ENCODE data around the gene PDZD4.

The PDZD4 gene

DNA sequence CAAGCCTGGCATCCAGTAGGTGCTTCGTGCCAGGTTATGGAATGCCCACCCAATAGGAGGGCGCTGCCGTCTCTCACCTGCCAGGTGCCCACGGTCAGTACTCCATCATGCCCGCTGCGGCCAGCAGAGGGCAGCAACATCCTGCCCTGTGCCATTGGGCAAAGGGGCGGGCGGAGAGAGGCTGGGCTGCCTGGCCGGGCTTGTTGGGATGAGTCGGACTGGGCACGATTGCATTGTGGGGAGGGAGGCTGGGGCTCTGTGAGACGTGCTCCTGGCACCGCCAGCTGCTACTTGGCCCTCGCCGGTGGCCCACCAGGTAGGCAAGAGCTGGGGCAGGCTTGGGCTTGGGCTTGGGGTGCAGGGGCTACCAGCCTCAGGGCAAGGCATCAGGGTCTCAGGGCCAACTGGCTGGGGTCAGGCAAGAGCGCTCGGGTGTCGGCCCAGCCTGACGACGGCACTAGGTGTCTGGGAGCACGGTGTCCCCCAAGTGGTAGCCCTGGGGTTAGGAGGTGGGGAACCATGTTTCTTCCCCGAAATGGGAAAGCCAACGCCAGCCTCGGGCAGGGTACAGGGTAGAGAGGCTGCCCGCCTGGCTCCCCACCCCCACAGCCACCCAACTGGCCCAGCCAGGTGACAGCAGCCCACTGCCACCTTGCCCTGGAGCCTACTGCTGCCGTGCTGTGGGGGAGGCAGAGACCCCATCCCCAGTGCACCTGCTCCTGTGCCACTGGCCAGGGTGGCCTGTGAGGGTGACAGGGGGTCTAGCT lies 66.2 kb downstream of the PDZD4 start, which contains the start of gene PLXNB3:
Gene PLXNB3 (plus strand): TSS at position 261 of the 767 bp plus-strand sequence. CDS start 1,287 bp downstream, outside the sequence.
- in situ Hi-C loops (cut with HindIII; ENCODE audit: low sequenced_read_pairs), result no loop called here

DNA sequence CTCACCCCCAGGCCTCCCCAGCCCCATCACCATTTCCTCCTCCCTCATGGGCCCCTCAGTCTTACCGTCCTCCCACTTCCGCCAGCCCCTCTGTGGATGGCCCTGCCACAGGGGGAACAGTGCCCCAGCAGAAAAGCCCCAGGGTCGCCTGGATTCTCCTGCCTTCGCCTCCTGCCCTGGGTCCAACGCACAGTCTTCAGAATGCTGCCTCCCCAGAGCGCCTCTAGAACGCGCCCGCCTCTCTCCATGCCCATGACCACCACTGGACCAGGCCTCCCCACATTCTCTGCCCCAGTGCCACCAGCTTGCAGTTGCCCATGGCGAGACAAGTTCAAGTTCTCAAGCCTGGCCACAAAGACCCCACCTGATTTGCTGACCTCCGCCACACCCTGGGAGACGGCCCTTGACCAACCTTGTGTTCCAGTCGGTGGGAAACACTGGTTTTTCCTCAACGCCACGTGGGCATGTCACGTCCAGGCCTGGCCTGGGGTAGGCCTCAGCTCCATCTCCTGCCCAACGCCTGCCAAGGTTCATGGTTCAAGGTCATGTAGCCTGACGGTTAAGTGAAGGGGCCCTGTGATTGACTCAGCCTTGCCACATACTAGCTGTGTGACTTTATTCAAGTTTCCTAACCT lies 66.9 kb downstream of the PDZD4 start:
- in situ Hi-C loops (cut with HindIII; ENCODE audit: low sequenced_read_pairs), result no loop called here

DNA sequence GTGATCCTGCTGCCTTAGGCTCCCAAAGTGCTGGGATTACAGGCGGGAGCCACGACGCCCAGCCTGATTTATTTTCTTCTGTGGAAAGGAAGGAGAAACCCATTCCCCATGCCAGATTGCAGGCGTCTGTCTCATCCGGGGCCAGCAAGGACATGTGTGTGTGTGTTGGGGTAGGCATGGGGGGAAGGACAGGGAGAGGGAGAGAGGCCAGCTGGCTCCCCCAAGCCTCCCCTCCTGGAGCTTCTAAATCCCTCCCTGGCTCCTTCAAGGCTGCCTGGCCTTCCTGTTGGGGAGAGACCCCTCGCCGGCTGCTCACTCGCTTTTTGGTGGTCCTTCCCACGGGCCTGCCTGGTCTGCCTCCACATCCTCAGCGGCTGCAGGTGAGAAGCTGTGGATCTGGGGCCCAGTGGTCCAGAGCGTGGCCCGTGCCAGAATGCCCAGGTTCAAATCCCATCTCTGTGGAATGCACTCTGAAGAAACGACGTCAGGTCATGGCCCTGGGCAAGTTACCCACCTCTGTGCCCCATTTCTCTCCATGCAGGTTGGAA lies 67.6 kb downstream of the PDZD4 start:
- in situ Hi-C loops (cut with HindIII; ENCODE audit: low sequenced_read_pairs), result no loop called here

DNA sequence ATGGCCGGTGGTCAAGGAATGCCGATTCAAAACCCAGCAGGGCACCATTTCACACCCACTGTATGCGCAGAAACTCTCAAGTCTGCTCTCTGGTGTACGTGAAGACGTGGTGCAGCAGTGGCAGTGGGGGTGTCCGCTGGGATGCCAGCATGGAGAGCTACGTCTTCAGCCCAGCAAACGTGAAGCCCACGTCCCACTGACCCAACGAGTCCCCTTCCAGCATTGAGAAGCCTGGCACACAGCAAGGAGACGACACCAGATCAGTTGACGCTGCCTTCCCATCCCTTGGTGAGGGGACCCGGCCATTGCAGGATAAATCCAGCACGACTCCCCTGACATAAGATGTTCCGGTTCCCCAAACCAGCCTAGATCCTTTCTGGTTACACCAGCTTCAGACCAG lies 68.5 kb downstream of the PDZD4 start:
- in situ Hi-C loops (cut with HindIII; ENCODE audit: low sequenced_read_pairs), result no loop called here

DNA sequence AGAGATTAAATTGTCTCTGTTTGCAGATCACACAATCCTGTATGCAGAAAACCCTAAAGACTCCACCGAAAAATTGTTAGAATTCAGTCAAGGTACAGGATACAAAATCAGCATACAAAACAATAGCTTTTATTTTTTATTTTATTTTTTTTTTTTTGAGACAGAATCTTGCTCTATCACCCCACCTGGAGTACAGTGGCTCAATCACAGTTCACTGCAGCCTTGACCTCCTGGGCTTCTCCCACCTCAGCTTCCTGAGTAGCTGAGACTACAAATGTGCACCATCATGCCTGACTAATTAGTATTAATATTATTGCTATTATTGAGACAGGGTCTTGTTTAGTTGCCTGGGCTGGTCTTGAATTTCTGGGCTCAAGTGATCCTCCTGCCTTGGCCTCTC lies 75.2 kb downstream of the PDZD4 start:
- in situ Hi-C loops (cut with HindIII; ENCODE audit: low sequenced_read_pairs), result no loop called here
